GM19240 (cell line): ENCODE data around the gene POLN.

Experiments used
- DNase-seq: peaks from one replicate; pipeline ENCODE4 v3.0.0; 2011; ENCODE audit warnings: low spot score; ENCODE audit not compliant: insufficient read length

POLN gene

DNA sequence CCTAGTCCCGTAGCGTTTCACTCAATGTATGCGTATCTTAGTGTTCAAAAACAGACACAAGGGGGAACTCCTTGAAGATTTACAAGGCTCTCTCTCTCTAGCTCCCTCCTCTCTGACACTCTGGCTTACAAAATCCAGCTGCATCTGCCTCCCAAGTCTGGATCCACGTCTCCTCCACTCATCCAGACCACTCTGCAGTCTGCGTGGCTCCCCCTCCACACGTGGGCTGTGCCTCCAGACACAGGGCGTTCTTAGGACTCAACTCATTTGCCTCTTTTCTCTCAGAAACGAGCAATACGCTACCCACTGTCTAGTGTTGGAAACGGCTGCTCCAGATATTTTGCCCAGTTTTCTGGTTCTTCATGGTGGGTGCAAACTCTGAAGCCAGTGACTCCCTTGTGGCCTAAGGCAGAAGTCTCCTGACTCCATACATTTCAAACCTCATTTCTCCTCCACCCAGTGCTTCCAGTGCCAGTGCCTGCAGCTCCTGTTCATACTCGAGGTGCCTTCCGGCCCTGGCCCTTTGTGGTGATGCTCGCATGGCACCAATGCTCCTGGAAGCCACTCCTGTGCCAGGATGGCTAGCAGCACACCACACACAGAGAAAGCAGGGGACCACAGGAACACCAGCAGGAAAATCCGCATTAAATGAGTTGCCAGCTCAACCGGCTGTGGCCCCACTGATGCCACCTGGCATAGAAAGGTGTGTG, 158.7 kb downstream of the POLN start:
- no peak for DNase-seq

GRCh38 chr4:2082627-2083026, 159.3 kb downstream of the POLN start:
- DNase-seq = no peak

GRCh38 chr4:2082118-2082517, 159.8 kb downstream of the POLN start:
- DNase-seq = no peak

DNA sequence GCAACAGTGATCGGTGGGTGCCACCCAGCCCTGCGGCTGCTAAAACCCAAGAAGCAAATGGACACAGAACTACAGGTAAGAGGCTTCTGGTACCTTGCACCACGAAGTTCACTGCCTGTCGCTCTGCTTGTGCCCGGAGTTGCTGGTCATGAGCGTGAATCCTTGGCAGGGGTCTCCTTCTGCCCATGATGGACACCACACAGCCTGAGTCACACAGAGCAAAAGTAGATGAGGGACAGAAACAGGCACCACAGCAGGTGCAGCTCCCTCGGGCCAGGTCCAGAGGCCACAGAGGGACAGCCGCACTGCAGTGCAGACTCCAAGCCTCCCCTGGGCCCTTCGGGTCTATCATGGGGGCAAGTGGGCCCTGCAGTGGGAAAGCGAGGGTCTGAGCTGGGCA, 160.4 kb downstream of the POLN start:
- no peak for DNase-seq

GRCh38 chr4:2080429-2081300, 161.3 kb downstream of the POLN start:
- no peak for DNase-seq

GRCh38 chr4:2079926-2080325, 162.0 kb downstream of the POLN start:
- no peak for DNase-seq

DNA sequence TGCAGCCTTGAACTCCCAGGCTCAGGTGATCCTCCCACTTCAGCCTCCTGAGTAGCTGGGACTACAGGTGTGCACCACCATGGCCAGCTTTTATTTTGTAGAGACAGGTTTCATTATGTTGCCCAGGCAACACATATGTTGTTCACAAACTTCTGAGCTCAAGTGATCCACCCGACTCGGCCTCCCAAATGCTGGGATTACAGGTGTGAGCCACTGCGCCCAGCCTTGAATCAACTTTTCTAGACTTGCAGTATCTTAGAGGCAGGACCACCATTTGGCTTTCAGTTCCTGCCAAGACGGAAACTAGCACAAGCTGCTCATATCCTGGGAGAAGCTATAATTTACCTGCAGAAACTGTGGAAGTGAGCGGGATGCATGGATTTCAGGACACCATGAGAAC, 162.9 kb downstream of the POLN start:
- DNase-seq = no peak

DNA sequence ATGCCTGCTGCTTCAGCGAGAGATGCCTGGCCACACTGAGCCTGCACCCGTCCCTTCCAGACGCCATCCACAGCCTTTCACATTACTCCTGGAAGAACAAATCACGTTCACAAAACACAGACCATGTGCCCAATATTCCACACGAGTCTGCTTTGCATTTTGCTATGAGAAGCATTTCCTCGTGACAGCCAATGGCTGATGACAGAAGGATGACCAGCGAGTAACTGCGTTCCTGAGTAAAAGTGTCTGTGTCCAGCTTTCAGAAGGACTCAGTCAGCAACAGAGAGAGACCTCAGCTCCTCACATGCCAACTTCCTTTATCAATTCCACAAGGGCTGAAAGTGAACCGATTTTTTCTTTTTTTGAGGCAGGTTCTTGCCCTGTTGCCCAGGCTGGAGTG, 163.3 kb downstream of the POLN start:
- DNase-seq = no peak

- DNase-seq = no peak
These were observed 164.1 kb downstream of the POLN start for GRCh38 chr4:2077537-2078460.

GRCh38 chr4:2076908-2077536, 164.9 kb downstream of the POLN start:
- no peak for DNase-seq

- DNase-seq = no peak
These were observed 165.7 kb downstream of the POLN start for GRCh38 chr4:2075987-2076907.

DNA sequence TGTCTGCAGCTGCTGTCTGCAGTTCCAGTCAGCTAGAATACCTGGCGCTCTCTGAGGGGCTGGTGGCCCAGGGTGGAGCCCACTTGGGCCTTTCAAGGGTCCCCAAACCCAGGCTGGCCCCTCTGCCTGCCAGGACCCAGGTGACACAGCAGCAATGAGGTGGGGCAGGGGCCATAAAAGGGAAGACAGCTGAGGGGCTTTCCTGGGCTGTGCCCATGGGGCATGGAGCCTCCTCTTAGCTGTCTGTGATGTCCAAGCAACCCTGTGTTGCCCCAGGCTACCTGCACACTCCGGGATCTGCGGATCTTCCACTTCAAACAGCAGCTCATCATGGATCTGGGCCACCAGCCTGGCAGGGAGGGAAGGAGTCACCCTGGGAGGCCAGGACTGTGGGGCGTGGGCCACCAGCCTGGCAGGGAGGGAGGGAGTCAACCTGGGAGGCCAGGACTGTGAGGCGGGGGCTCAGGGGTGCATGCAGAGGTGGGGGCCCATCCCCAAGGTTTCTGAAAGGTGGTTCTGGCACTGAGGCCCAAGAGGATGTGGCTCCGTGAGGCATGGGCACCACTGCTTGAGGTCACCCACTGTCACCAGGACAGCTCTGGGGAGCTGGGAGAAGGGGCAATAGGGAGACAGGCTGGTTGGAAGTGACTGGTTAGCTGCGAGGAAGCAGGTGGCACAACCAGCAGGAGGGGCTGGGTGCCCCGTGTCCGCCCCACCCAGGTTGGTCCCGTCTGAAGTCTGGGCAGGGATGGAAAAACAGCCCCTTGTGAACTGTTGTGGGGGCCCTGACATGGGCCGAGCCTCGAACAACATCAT, 166.5 kb downstream of the POLN start:
- DNase-seq = no peak

GRCh38 chr4:2074588-2074987, 167.3 kb downstream of the POLN start:
- DNase-seq = no peak

- no peak for DNase-seq
These were observed 168.0 kb downstream of the POLN start for GRCh38 chr4:2073808-2074481.

GRCh38 chr4:2072971-2073807, 168.7 kb downstream of the POLN start:
- no peak for DNase-seq

DNA sequence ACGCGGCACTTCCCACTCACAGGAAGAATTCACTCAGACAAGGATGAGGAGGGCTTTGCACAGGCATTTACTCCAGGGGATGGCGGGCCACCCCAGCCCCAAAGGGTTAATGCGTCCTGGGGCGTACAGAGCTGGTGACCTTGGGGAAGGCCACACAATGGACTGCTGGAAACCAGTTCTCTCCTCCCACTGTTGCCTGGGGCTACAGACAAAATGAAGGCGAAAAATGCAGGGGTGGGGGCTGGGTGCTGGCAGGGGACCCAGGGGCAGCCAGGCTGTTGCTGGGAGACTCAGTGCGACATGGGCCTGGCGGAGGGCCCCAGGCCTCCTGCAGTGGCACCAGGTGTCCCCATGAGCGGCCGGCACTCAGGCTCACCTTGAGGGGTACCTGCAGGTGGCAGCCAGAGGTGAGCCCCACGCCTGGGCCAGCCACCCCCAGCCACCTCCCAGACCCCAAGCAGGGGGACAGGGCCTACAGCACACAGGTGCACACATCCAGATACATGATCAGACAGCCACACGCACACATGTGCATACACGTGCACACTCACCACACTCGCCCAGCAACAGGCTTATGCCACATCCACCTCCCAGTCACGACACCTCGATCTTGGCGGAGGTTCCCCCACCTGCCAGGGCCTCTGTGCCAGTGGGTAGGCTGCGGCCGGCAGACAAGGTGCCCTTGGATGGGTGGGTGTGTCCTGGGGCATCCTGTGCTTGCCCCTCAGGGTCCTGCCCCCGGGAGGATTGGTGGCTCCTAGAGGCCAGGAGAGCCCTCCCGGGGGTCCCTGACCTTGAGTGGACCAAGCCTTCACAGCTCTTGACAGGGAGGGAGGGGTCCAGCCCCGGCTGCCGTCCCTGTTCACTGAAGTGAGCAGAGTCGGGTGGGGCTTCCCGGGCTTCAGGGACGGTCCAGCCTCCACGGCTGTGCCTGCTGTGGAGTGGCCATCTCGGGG, 169.7 kb downstream of the POLN start:
- no peak for DNase-seq
